GM12873 (cell line): ENCODE results near the gene NOSTRIN.

Experiments used
- TF ChIP-seq, protein P1 (sequence below): IDR thresholded peaks from 2 replicates; pipeline ENCODE4 v1.5.1; 2012; ENCODE audit warnings: low read depth, mild to moderate bottlenecking, moderate library complexity, low read length, control low read depth; ENCODE audit not compliant: insufficient read depth; ENCODE audit errors: missing control alignments

The NOSTRIN gene

DNA sequence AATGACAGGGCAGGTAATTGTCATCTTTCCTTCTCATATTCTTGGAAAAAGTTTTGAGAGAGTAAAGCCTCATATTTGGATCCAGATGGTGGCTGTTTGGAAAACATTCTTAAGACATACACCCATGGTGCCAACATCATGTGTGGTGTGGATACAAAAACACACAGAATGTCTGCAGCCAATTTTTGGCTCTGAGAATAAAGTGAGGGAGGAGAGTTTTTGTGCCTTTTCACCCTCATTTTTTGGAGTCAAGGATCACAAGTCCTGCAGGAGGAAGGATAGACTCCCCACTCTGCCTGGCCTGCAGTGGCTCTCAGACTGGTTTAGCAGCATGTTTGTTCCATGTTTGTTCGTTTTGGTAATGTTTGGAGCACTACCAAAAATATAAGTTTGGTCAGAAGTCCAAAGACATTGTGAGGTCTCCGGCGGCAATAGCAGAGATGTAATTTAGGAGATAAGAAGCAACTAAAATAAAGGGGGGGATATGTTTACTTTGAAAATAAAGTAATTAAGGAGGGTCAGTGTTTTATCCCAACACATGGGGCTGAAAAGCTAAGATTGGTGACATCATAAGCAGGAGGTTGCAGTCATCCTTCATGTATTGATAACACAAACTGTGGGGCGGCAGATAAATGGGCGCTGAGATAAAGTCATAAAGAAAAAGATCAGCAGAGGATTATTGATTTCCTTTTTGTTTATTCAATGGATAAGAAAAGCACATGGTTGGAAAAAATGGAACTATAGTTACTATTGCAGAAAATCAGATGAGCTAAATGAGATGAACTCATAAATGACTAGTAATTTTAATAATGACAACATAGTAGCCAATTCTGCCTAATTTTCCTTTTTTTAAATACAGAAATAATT is 655 bp downstream of the NOSTRIN start:
- TF ChIP-seq, protein P1, sequence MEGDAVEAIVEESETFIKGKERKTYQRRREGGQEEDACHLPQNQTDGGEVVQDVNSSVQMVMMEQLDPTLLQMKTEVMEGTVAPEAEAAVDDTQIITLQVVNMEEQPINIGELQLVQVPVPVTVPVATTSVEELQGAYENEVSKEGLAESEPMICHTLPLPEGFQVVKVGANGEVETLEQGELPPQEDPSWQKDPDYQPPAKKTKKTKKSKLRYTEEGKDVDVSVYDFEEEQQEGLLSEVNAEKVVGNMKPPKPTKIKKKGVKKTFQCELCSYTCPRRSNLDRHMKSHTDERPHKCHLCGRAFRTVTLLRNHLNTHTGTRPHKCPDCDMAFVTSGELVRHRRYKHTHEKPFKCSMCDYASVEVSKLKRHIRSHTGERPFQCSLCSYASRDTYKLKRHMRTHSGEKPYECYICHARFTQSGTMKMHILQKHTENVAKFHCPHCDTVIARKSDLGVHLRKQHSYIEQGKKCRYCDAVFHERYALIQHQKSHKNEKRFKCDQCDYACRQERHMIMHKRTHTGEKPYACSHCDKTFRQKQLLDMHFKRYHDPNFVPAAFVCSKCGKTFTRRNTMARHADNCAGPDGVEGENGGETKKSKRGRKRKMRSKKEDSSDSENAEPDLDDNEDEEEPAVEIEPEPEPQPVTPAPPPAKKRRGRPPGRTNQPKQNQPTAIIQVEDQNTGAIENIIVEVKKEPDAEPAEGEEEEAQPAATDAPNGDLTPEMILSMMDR = no peak

GRCh38 chr2:168804214-168804613 is 1.8 kb downstream of the NOSTRIN start:
- TF ChIP-seq, protein P1 = no peak

GRCh38 chr2:168805615-168806014 is 3.2 kb downstream of the NOSTRIN start:
- TF ChIP-seq, protein P1 = no peak

- TF ChIP-seq, protein P1 = no peak
Measured at GRCh38 chr2:168809537-168809936, 7.1 kb downstream of the NOSTRIN start.

- TF ChIP-seq, protein P1 = no peak
Measured at GRCh38 chr2:168810235-168810634, 7.8 kb downstream of the NOSTRIN start.

DNA sequence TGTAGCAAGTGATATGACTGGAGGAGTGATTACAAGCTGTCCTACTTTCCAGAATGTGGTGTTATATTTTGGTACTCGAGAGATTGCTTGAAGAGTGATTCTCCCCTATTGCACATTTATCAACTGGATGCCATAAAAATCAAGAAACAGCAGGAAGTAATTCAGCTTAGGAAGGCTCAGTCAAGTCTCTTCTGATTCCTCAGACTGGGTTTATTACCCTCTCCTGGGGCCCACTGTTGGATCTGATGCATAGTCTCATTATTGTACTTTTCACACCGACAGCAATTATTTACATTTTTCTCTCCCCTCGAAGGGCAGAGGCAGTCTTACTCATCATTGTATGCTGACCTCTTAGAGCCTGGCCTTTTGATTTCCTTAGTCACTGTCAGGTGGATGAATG is 9.3 kb downstream of the NOSTRIN start:
- TF ChIP-seq, protein P1 = no peak

DNA sequence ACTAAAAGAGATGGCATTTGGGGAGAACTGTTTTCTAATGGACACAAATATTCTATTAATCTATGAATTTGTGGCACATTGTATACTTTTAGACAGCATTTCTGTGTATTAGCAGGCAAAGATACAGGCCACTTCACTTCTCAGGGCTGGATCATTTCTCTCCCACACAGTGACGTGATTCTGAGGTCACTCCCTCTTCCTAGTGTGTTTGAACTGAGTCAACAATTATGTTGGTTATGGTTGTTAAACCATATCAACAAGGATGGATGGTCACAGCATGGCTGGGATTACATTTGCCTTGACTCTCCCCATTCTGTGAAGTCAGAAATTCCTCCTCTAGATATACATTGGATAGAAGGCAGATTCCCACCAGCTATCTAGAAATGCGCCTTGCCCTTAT is 11.6 kb downstream of the NOSTRIN start:
- TF ChIP-seq, protein P1 = no peak
